HEK293 (cell line): ENCODE data around the gene FKTN.

Experiments
- CTCF ChIA-PET: fragments of 350-600 bp; formaldehyde crosslinking; extraction: SDS; loops from one replicate; lab custom pipeline; 2021; ENCODE audit warnings: antibody characterized with exemption; lab: Yijun Ruan, JAX
- POLR2A ChIA-PET: fragments of 300-600 bp; formaldehyde crosslinking; extraction: SDS; loops from one replicate; lab custom pipeline; 2020; ENCODE audit warnings: antibody characterized with exemption, inconsistent platforms; lab: Yijun Ruan, JAX
- H3K27ac ChIP-seq: fragments of 200-500 bp; sonication (Bioruptor generic); 2 replicates; pipeline ENCODE4 v1.5.1; 2014; ENCODE audit warnings: low read depth, low read length, control low read depth, inconsistent platforms; ENCODE audit errors: extremely low read depth
- H3K36me3 ChIP-seq, 2 experiments: fragments of 200-500 bp in 1 of 2; sonication (Bioruptor generic) in 1 of 2; 1 replicate in 1 of 2; 2 replicates in 1 of 2; pipeline ENCODE4 v1.5.1; 2014 to 2017; ENCODE audit warnings: inconsistent platforms in 2 of 2, low read length in 2 of 2; ENCODE audit not compliant: control insufficient read depth in 2 of 2, insufficient read depth in 1 of 2
- H3K4me1 ChIP-seq: fragments of 200-500 bp; sonication (Bioruptor generic); 2 replicates; pipeline ENCODE4 v1.5.1; 2014; ENCODE audit warnings: mild to moderate bottlenecking, low read length, inconsistent platforms; ENCODE audit not compliant: control insufficient read depth, insufficient read depth
- H3K4me3 ChIP-seq: 2 replicates; pipeline ENCODE4 v1.5.1; 2011; ENCODE audit warnings: low read depth, mild to moderate bottlenecking, control low read depth, low read length, moderate library complexity
- H3K9me3 ChIP-seq: fragments of 200-500 bp; sonication (Bioruptor generic); 2 replicates; pipeline ENCODE4 v1.5.1; 2014; ENCODE audit warnings: low read depth, low read length, inconsistent platforms; ENCODE audit not compliant: control insufficient read depth, insufficient read depth
- BCL11A ChIP-seq: fragments of 450-650 bp; formaldehyde crosslinking; IDR thresholded peaks from 2 replicates; pipeline ENCODE4 v1.5.1; 2016; ENCODE audit warnings: low read depth, missing biosample characterization, missing genetic modification characterization
- EGR2 ChIP-seq: fragments of 450-650 bp; formaldehyde crosslinking; IDR thresholded peaks from 2 replicates; pipeline ENCODE4 v1.5.1; 2016; ENCODE audit warnings: low read depth, missing biosample characterization, missing genetic modification characterization
- GLI4 ChIP-seq: fragments of 450-650 bp; formaldehyde crosslinking; IDR thresholded peaks from 2 replicates; pipeline ENCODE4 v1.5.1; 2016; ENCODE audit warnings: missing biosample characterization, missing genetic modification characterization
- KLF9 ChIP-seq: fragments of 450-650 bp; formaldehyde crosslinking; IDR thresholded peaks from 2 replicates; pipeline ENCODE4 v1.5.1; 2016; ENCODE audit warnings: missing biosample characterization, missing genetic modification characterization, low read depth
- OVOL3 ChIP-seq: fragments of 450-650 bp; formaldehyde crosslinking; IDR thresholded peaks from 2 replicates; pipeline ENCODE4 v1.5.1; 2016; ENCODE audit warnings: missing biosample characterization, missing genetic modification characterization
- SP7 ChIP-seq: fragments of 450-650 bp; formaldehyde crosslinking; IDR thresholded peaks from 2 replicates; pipeline ENCODE4 v1.5.1; 2016; ENCODE audit warnings: missing biosample characterization, missing genetic modification characterization
- ZBTB17 ChIP-seq: fragments of 450-650 bp; formaldehyde crosslinking; IDR thresholded peaks from 2 replicates; pipeline ENCODE4 v1.5.1; 2016; ENCODE audit warnings: missing biosample characterization, missing genetic modification characterization
- ZBTB20 ChIP-seq: fragments of 450-650 bp; formaldehyde crosslinking; IDR thresholded peaks from 2 replicates; pipeline ENCODE4 v1.5.1; 2016; ENCODE audit warnings: missing biosample characterization, missing genetic modification characterization
- ZBTB8A ChIP-seq: fragments of 450-650 bp; formaldehyde crosslinking; IDR thresholded peaks from 2 replicates; pipeline ENCODE4 v1.5.1; 2016; ENCODE audit warnings: missing biosample characterization, missing genetic modification characterization
- ZIC2 ChIP-seq: fragments of 450-650 bp; formaldehyde crosslinking; IDR thresholded peaks from 2 replicates; pipeline ENCODE4 v1.5.1; 2016; ENCODE audit warnings: missing biosample characterization, missing genetic modification characterization
- ZNF2 ChIP-seq: fragments of 450-650 bp; formaldehyde crosslinking; IDR thresholded peaks from 2 replicates; pipeline ENCODE4 v1.5.1; 2016; ENCODE audit warnings: missing biosample characterization, missing genetic modification characterization
- ZNF223 ChIP-seq: fragments of 450-650 bp; formaldehyde crosslinking; IDR thresholded peaks from 2 replicates; pipeline ENCODE4 v1.5.1; 2016; ENCODE audit warnings: missing biosample characterization, missing genetic modification characterization
- ZNF302 ChIP-seq: fragments of 450-650 bp; formaldehyde crosslinking; IDR thresholded peaks from 2 replicates; pipeline ENCODE4 v1.5.1; 2016; ENCODE audit warnings: missing biosample characterization, missing genetic modification characterization, low read depth
- ZNF335 ChIP-seq: fragments of 450-650 bp; formaldehyde crosslinking; conservative IDR thresholded peaks from 2 replicates; pipeline ENCODE4 v1.5.1; 2016; ENCODE audit warnings: missing biosample characterization, missing genetic modification characterization
- ZNF341 ChIP-seq: fragments of 450-650 bp; formaldehyde crosslinking; IDR thresholded peaks from 2 replicates; pipeline ENCODE4; 2016; ENCODE audit warnings: low read depth, missing biosample characterization, missing genetic modification characterization
- ZNF394 ChIP-seq: fragments of 450-650 bp; formaldehyde crosslinking; IDR thresholded peaks from 2 replicates; pipeline ENCODE4 v1.5.1; 2016; ENCODE audit warnings: missing biosample characterization, missing genetic modification characterization, mild to moderate bottlenecking, moderate library complexity, borderline replicate concordance
- ZNF571 ChIP-seq: fragments of 450-650 bp; formaldehyde crosslinking; IDR thresholded peaks from 2 replicates; pipeline ENCODE4 v1.5.0; 2017; ENCODE audit warnings: missing biosample characterization, missing genetic modification characterization
- ZNF610 ChIP-seq: fragments of 450-650 bp; formaldehyde crosslinking; IDR thresholded peaks from 2 replicates; pipeline ENCODE4 v1.5.1; 2016; ENCODE audit warnings: missing biosample characterization, missing genetic modification characterization, borderline replicate concordance
- ZSCAN30 ChIP-seq: fragments of 450-650 bp; IDR thresholded peaks from 2 replicates; pipeline ENCODE4 v1.5.1; 2018; ENCODE audit warnings: missing biosample characterization, mild to moderate bottlenecking, missing genetic modification characterization, moderate library complexity
- ZXDB ChIP-seq: fragments of 450-650 bp; formaldehyde crosslinking; IDR thresholded peaks from 2 replicates; pipeline ENCODE4 v1.5.1; 2016; ENCODE audit warnings: missing biosample characterization, missing genetic modification characterization
- TF ChIP-seq, protein P1 (sequence below): fragments of 450-650 bp; formaldehyde crosslinking; IDR thresholded peaks from 2 replicates; pipeline ENCODE4 v1.5.1; 2016; ENCODE audit warnings: missing biosample characterization, missing genetic modification characterization
- TF ChIP-seq, protein P2 (sequence below): fragments of 450-650 bp; formaldehyde crosslinking; conservative IDR thresholded peaks from 2 replicates; pipeline ENCODE4 v1.5.1; 2016; ENCODE audit warnings: low read depth, missing biosample characterization, missing genetic modification characterization
- TF ChIP-seq, protein P3 (sequence below): fragments of 450-650 bp; formaldehyde crosslinking; IDR thresholded peaks from 2 replicates; pipeline ENCODE4 v1.5.1; 2017; ENCODE audit warnings: missing biosample characterization, missing genetic modification characterization
- TF ChIP-seq, protein P4 (sequence below): fragments of 450-650 bp; formaldehyde crosslinking; IDR thresholded peaks from 2 replicates; pipeline ENCODE4 v1.5.1; 2016; ENCODE audit warnings: missing biosample characterization, missing genetic modification characterization
- TF ChIP-seq, protein P5 (sequence below): fragments of 450-650 bp; formaldehyde crosslinking; IDR thresholded peaks from 2 replicates; pipeline ENCODE4 v1.5.1; 2016; ENCODE audit warnings: missing biosample characterization, missing genetic modification characterization

FKTN gene

DNA sequence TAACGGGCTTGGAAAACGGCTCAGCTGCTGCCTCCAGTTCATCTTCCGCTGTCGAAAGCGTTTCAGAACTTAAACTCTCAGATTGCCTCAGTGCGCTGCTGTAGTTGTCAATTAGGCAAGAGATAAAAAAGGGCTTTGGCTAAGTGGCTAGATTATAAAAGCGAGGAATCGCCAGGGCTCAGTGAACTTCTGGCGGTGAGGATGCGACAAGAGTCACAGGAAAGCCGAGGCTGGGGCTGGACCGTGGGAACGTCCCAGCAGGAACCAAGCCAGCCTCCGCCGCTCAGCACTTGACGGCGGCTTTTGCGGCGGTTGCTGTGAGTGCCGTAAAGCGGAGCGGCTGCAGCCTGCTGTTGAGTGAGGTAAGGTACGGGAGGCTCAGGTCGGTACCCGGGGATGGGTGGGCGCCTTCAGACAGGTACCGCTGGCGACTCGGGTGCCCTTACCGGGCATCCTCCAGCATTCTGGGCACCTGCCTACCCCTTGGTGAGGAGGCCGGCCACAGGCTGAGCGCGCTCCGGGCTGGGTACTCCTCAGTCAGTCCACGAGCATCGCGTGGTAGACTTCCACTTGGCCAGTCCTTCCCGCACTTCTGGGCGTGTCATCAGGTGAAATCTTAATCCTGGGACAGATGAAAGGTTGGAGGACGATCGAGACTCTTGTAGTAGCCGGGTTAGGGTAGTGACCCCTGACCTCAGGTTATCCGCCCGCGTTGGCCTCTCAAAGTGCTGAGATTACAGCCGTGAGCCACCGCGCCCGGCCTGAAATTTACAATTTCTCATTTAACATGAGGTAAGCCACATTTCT is at the start of gene FKTN:
Gene FKTN (plus strand): TSS at position 328 of the 807 bp plus-strand sequence. CDS start 16,902 bp downstream, outside the sequence.
- H3K4me3 ChIP-seq, result peak within 1 kb of the TSS; percentile 94
- H3K9me3 ChIP-seq, result no peaks in the 10 kb centered on the region
- no peaks in the 10 kb centered on the region for H3K4me1 ChIP-seq
- ChIA-PET CTCF (no interaction called here), POLR2A (interaction anchor here (0.6 to 0.7 kb wide), 2 partner anchors 497 to 1308 kb away, joined by 3 read pairs; no protein-coding TSS in a partner anchor)
- peaks cover 0 to 3% of the 10 kb centered on the region in 2 experiments; a peak in 1 of 3 replicates for H3K36me3 ChIP-seq
- H3K27ac ChIP-seq, result no peak within 1 kb of the TSS; the same call in 1 of the 2 replicates
- TF ChIP-seq ZNF610 (tag by site-specific recombination) (peak; percentile 80), ZNF341 (tag by site-specific recombination) (no peak), SP7 (peak; percentile 28; the same call in 1 of the 2 replicates), ZXDB (tag by site-specific recombination) (0 out of 2 replicates have a peak, but pooled peaks have one; percentile 39), ZNF571 (tag by site-specific recombination) (no peak), ZBTB8A (tag by site-specific recombination) (peak; percentile 50; the same call in 1 of the 2 replicates), ZNF394 (tag by site-specific recombination) (no peak; the same call in 1 of the 2 replicates), ZNF302 (no peak), ZNF223 (tag by site-specific recombination) (no peak), GLI4 (tag by site-specific recombination) (no peak), BCL11A (no peak), EGR2 (tag by site-specific recombination) (no peak), ZIC2 (tag by site-specific recombination) (peak; percentile 45; the same call in 1 of the 2 replicates), OVOL3 (tag by site-specific recombination) (no peak), ZBTB20 (tag by site-specific recombination) (peak; percentile 47; the same call in 1 of the 2 replicates), KLF9 (tag by site-specific recombination) (peak; percentile 25; the same call in 1 of the 2 replicates), ZBTB17 (tag by site-specific recombination) (peak; percentile 56), ZNF335 (tag by site-specific recombination) (peak; percentile 49), ZNF2 (tag by site-specific recombination) (no peak), ZSCAN30 (peak; percentile 18; the same call in 1 of the 2 replicates)
- TF ChIP-seq, protein P1, sequence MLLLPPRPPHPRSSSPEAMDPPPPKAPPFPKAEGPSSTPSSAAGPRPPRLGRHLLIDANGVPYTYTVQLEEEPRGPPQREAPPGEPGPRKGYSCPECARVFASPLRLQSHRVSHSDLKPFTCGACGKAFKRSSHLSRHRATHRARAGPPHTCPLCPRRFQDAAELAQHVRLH, result peak; percentile 31; the same call in 1 of the 2 replicates
- TF ChIP-seq, protein P2, sequence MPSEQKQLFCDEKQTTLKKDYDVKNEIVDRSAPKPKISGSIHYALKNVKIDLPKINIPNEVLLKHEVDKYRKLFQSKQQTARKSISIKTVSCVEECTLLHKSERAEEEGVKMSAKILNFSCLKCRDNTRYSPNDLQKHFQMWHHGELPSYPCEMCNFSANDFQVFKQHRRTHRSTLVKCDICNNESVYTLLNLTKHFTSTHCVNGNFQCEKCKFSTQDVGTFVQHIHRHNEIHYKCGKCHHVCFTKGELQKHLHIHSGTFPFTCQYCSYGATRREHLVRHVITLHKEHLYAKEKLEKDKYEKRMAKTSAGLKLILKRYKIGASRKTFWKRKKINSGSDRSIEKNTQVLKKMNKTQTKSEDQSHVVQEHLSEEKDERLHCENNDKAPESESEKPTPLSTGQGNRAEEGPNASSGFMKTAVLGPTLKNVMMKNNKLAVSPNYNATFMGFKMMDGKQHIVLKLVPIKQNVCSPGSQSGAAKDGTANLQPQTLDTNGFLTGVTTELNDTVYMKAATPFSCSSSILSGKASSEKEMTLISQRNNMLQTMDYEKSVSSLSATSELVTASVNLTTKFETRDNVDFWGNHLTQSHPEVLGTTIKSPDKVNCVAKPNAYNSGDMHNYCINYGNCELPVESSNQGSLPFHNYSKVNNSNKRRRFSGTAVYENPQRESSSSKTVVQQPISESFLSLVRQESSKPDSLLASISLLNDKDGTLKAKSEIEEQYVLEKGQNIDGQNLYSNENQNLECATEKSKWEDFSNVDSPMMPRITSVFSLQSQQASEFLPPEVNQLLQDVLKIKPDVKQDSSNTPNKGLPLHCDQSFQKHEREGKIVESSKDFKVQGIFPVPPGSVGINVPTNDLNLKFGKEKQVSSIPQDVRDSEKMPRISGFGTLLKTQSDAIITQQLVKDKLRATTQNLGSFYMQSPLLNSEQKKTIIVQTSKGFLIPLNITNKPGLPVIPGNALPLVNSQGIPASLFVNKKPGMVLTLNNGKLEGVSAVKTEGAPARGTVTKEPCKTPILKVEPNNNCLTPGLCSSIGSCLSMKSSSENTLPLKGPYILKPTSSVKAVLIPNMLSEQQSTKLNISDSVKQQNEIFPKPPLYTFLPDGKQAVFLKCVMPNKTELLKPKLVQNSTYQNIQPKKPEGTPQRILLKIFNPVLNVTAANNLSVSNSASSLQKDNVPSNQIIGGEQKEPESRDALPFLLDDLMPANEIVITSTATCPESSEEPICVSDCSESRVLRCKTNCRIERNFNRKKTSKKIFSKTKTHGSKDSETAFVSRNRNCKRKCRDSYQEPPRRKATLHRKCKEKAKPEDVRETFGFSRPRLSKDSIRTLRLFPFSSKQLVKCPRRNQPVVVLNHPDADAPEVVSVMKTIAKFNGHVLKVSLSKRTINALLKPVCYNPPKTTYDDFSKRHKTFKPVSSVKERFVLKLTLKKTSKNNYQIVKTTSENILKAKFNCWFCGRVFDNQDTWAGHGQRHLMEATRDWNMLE, result peak; percentile 61; the same call in 1 of the 2 replicates
- TF ChIP-seq, protein P3, sequence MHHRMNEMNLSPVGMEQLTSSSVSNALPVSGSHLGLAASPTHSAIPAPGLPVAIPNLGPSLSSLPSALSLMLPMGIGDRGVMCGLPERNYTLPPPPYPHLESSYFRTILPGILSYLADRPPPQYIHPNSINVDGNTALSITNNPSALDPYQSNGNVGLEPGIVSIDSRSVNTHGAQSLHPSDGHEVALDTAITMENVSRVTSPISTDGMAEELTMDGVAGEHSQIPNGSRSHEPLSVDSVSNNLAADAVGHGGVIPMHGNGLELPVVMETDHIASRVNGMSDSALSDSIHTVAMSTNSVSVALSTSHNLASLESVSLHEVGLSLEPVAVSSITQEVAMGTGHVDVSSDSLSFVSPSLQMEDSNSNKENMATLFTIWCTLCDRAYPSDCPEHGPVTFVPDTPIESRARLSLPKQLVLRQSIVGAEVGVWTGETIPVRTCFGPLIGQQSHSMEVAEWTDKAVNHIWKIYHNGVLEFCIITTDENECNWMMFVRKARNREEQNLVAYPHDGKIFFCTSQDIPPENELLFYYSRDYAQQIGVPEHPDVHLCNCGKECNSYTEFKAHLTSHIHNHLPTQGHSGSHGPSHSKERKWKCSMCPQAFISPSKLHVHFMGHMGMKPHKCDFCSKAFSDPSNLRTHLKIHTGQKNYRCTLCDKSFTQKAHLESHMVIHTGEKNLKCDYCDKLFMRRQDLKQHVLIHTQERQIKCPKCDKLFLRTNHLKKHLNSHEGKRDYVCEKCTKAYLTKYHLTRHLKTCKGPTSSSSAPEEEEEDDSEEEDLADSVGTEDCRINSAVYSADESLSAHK (tag by site-specific recombination), result no peak
- TF ChIP-seq, protein P4, sequence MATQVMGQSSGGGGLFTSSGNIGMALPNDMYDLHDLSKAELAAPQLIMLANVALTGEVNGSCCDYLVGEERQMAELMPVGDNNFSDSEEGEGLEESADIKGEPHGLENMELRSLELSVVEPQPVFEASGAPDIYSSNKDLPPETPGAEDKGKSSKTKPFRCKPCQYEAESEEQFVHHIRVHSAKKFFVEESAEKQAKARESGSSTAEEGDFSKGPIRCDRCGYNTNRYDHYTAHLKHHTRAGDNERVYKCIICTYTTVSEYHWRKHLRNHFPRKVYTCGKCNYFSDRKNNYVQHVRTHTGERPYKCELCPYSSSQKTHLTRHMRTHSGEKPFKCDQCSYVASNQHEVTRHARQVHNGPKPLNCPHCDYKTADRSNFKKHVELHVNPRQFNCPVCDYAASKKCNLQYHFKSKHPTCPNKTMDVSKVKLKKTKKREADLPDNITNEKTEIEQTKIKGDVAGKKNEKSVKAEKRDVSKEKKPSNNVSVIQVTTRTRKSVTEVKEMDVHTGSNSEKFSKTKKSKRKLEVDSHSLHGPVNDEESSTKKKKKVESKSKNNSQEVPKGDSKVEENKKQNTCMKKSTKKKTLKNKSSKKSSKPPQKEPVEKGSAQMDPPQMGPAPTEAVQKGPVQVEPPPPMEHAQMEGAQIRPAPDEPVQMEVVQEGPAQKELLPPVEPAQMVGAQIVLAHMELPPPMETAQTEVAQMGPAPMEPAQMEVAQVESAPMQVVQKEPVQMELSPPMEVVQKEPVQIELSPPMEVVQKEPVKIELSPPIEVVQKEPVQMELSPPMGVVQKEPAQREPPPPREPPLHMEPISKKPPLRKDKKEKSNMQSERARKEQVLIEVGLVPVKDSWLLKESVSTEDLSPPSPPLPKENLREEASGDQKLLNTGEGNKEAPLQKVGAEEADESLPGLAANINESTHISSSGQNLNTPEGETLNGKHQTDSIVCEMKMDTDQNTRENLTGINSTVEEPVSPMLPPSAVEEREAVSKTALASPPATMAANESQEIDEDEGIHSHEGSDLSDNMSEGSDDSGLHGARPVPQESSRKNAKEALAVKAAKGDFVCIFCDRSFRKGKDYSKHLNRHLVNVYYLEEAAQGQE (tag by site-specific recombination), result peak; percentile 68
- TF ChIP-seq, protein P5, sequence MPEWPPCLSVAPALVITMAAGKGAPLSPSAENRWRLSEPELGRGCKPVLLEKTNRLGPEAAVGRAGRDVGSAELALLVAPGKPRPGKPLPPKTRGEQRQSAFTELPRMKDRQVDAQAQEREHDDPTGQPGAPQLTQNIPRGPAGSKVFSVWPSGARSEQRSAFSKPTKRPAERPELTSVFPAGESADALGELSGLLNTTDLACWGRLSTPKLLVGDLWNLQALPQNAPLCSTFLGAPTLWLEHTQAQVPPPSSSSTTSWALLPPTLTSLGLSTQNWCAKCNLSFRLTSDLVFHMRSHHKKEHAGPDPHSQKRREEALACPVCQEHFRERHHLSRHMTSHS, result no peak
